ENCODE results near the gene AURKA. TPM values are rescaled to one million over a fixed set of nuclear protein-coding genes. Genes with fewer than 3 reads are reported as not detected.

Gene AURKA
- total and polyA plus RNA-seq, 9 of the 15 experiments (the other 6 are each of a cell fraction or from before 2014, with no cell fraction given): 72.7 to 162 (median 113) TPM

GRCh38 chr20:56359212-56360132 lies 32.5 kb downstream of the AURKA start (continued):
- TF ChIP-seq, protein P1, sequence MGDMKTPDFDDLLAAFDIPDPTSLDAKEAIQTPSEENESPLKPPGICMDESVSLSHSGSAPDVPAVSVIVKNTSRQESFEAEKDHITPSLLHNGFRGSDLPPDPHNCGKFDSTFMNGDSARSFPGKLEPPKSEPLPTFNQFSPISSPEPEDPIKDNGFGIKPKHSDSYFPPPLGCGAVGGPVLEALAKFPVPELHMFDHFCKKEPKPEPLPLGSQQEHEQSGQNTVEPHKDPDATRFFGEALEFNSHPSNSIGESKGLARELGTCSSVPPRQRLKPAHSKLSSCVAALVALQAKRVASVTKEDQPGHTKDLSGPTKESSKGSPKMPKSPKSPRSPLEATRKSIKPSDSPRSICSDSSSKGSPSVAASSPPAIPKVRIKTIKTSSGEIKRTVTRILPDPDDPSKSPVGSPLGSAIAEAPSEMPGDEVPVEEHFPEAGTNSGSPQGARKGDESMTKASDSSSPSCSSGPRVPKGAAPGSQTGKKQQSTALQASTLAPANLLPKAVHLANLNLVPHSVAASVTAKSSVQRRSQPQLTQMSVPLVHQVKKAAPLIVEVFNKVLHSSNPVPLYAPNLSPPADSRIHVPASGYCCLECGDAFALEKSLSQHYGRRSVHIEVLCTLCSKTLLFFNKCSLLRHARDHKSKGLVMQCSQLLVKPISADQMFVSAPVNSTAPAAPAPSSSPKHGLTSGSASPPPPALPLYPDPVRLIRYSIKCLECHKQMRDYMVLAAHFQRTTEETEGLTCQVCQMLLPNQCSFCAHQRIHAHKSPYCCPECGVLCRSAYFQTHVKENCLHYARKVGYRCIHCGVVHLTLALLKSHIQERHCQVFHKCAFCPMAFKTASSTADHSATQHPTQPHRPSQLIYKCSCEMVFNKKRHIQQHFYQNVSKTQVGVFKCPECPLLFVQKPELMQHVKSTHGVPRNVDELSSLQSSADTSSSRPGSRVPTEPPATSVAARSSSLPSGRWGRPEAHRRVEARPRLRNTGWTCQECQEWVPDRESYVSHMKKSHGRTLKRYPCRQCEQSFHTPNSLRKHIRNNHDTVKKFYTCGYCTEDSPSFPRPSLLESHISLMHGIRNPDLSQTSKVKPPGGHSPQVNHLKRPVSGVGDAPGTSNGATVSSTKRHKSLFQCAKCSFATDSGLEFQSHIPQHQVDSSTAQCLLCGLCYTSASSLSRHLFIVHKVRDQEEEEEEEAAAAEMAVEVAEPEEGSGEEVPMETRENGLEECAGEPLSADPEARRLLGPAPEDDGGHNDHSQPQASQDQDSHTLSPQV (IDR thresholded peaks at IDR 0.05): 0 out of 2 replicates have a peak, but pooled peaks have one; percentile 35
- TF ChIP-seq ZFP30 (CRISPR knock-in tag; IDR thresholded peaks at IDR 0.05; ENCODE audit: borderline replicate concordance): no peak
- TF ChIP-seq JUN (IDR thresholded peaks at IDR 0.05; ENCODE audit: borderline replicate concordance, low read depth, low read length): no peak
- TF ChIP-seq JUN (CRISPR knock-in tag; IDR thresholded peaks at IDR 0.05; ENCODE audit: borderline replicate concordance): no peak
- TF ChIP-seq ZNF165 (CRISPR knock-in tag; IDR thresholded peaks at IDR 0.05; ENCODE audit: borderline replicate concordance): 0 out of 2 replicates have a peak, but pooled peaks have one; percentile 20
- no peak for TF ChIP-seq OTX1 (CRISPR knock-in tag; IDR thresholded peaks at IDR 0.05)
- no peak for TF ChIP-seq ZNF518B (CRISPR knock-in tag; IDR thresholded peaks at IDR 0.05)
- 0 out of 2 replicates have a peak, but pooled peaks have one; percentile 33 for TF ChIP-seq FOXJ3 (CRISPR knock-in tag; IDR thresholded peaks at IDR 0.05)
- TF ChIP-seq ESRRB (CRISPR knock-in tag; IDR thresholded peaks at IDR 0.05; ENCODE audit: borderline replicate concordance): no peak
- TF ChIP-seq RBBP5 (IDR thresholded peaks at IDR 0.05; ENCODE audit: borderline replicate concordance, insufficient read depth, low read length, poor library complexity, severe bottlenecking): peak; percentile 75
- no peak for TF ChIP-seq SMC3 (conservative IDR thresholded peaks at IDR 0.05; ENCODE audit: insufficient read depth, low read depth, low read length)
- no peak for TF ChIP-seq SREBF2 (CRISPR knock-in tag; IDR thresholded peaks at IDR 0.05)
- no peak for TF ChIP-seq BDP1 (IDR thresholded peaks at IDR 0.05; ENCODE audit: insufficient read depth, insufficient read length)

Measured in K562 (cell line).